Common myeloid progenitor, CD34-positive (primary cell): ENCODE data around the gene MREG.

Source experiments
- CTCF ChIA-PET: fragments of 350-600 bp; sonication (Branson Sonifier 250); formaldehyde crosslinking; loops from one replicate; lab custom pipeline; 2021; ENCODE audit warnings: antibody characterized with exemption; lab: Charles Lee
- POLR2A ChIA-PET: fragments of 350-600 bp; sonication (Branson Sonifier 250); formaldehyde crosslinking; loops from one replicate; lab custom pipeline; 2021; ENCODE audit warnings: antibody characterized with exemption; lab: Charles Lee
- DNase-seq, 3 donors: peaks; one replicate each; pipeline versions ENCODE4 v3.0.0 to v3.0.0-alpha.2; 2013
- H3K27ac ChIP-seq, 2 experiments: 1 replicate in 1 of 2; 2 replicates in 1 of 2; pipeline ENCODE4 v1.7.0; 2013; ENCODE audit warnings: inconsistent platforms in 2 of 2, low read length in 2 of 2, mild to moderate bottlenecking in 2 of 2, low read depth in 1 of 2, moderate library complexity in 1 of 2; ENCODE audit not compliant: severe bottlenecking in 2 of 2, insufficient read depth in 1 of 2, poor library complexity in 1 of 2
- H3K27me3 ChIP-seq, 5 experiments: replicated peaks in 2 of 5; 1 replicate in 3 of 5; 2 replicates in 2 of 5; pipeline versions ENCODE4 v1.6.1 to v1.7.0; 2013; ENCODE audit warnings: low read length in 4 of 5, mild to moderate bottlenecking in 2 of 5, moderate library complexity in 2 of 5, inconsistent platforms in 1 of 5; ENCODE audit not compliant: insufficient read depth in 5 of 5, control insufficient read depth in 4 of 5
- H3K36me3 ChIP-seq, 4 experiments: 1 replicate in 2 of 4; 2 replicates in 2 of 4; pipeline versions ENCODE4 v1.6.1 to v1.7.0; 2013; ENCODE audit warnings: low read length in 3 of 4, control low read depth in 1 of 4, mild to moderate bottlenecking in 1 of 4; ENCODE audit not compliant: control insufficient read depth in 4 of 4, insufficient read depth in 4 of 4
- H3K4me1 ChIP-seq, 4 experiments: 1 replicate in 3 of 4; 2 replicates in 1 of 4; pipeline versions ENCODE4 v1.6.1 to v1.7.1; 2013; ENCODE audit warnings: low read length in 3 of 4, mild to moderate bottlenecking in 3 of 4, control low read depth in 1 of 4, inconsistent platforms in 1 of 4, moderate library complexity in 1 of 4; ENCODE audit not compliant: control insufficient read depth in 4 of 4, insufficient read depth in 4 of 4; ENCODE audit errors: control extremely low read depth in 1 of 4
- H3K4me3 ChIP-seq, 7 experiments: 1 replicate in 4 of 7; 2 replicates in 3 of 7; pipeline versions ENCODE4 v1.5.1 to v1.7.0; 2013; ENCODE audit warnings: mild to moderate bottlenecking in 7 of 7, low read length in 6 of 7, moderate library complexity in 6 of 7, inconsistent platforms in 2 of 7, low read depth in 2 of 7, control low read depth in 1 of 7; ENCODE audit not compliant: insufficient read depth in 4 of 7, control insufficient read depth in 1 of 7; ENCODE audit errors: extremely low read depth in 1 of 7
- H3K9me3 ChIP-seq, 5 experiments: 1 replicate in 4 of 5; 2 replicates in 1 of 5; pipeline versions ENCODE4 v1.6.1 to v1.7.1; 2013; ENCODE audit warnings: low read length in 4 of 5, mild to moderate bottlenecking in 2 of 5, inconsistent platforms in 1 of 5, low read depth in 1 of 5, moderate library complexity in 1 of 5; ENCODE audit not compliant: control insufficient read depth in 4 of 5, insufficient read depth in 2 of 5; ENCODE audit errors: control extremely low read depth in 1 of 5
- WGBS: methylation state at CpG from one replicate; pipeline ENCODE4 v1.1.5; 2013; ENCODE audit not compliant: insufficient coverage; 5-methylcytosine and 5-hydroxymethylcytosine counted together

The MREG gene

DNA sequence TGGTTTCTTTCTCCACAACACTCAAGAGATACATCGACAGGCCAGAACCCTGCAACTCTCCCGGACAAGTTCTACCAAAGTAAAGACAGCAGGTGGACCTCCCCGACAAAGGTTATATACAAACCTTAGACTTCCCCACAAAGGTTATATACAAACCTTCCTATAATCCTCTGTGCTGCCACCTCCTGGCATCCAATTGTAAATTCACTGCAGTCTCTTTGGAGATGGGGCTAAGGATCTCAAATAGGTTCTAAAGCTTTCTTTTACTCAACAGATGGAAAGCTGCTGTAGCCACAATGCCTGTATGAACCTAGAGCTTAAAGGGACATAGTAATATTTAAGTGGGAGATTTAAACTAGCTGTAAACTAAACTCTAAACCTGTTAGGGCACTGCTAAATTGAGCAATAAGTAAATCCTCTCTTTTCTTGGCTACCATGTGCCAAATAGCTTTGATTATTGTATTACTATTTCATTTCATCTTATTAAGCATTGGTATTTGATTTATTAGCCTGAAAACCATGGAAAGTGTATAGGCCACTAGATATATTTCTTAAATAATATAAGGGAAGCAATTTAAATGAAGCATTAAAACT lies 9.8 kb upstream of the MREG start:
- Histone ChIP-seq H3K4me1 (peaks cover 0 to 3% (median 0%) of the 10 kb centered on the region in 4 experiments), H3K9me3 (no peaks in the 10 kb centered on the region), H3K27ac (no peak overlapping the region), H3K27me3 (no peaks in the 10 kb centered on the region), H3K36me3 (no peaks in the 10 kb centered on the region), H3K4me3 (no peak overlapping the region)
- POLR2A ChIA-PET = no interaction called here
- WGBS = 17% methylated on average over 2 of the region's 3 CpGs
- CTCF ChIA-PET = interaction anchor here (0.8 to 12.8 kb wide), 24 partner anchors 11 to 208 kb away, joined by 3 to 184 read pairs (median 4); partner anchors contain the start of genes PECR and TMEM169
- peak; percentile 53 to 74 (median 65) for DNase-seq

DNA sequence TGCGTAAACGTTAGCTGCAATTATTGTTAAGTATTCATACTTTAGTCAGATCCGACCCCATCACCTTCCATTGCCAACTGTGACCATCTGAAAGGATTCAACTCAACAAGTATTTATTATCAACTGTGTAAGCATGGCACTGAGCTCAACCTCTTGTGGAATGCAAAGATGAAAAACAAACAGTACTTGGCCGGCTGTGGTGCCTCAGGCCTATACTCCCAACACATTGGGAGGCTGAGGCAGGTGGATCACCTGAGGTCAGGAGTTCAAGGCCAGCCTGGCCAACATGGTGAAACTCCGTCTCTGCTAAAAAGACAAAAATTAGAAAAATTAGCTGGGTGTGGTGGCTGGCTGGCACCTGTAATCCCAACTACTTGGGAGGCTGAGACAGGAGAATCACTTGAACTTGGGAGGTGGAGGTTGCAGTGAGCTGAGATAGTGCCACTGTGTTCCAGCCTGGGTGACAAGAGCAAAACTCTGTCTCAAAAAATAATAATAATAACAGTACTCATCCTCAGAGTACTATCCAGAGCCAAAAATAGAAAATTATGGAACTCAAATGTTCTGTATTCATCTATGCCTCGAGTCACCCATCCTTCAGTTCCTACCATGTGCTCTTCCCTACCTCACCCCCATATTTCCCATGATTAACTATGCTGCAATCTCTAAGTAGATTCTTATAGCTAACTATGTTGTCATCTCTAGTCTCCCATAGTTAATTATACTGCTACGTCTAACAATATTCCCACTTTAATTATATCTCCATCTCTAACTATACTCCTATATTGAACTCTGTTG lies 8.6 kb upstream of the MREG start:
- H3K9me3 ChIP-seq = no peaks in the 10 kb centered on the region
- H3K27ac ChIP-seq = no peak overlapping the region
- peaks cover 0 to 6% (median 3%) of the 10 kb centered on the region in 4 experiments for H3K4me1 ChIP-seq
- DNase-seq = no peak
- CTCF ChIA-PET = interaction anchor here (0.6 to 12.8 kb wide), 14 partner anchors 10 to 792 kb away, joined by 3 to 184 read pairs (median 4); no protein-coding TSS in a partner anchor
- H3K36me3 ChIP-seq = no peaks in the 10 kb centered on the region
- no peak overlapping the region for H3K4me3 ChIP-seq
- 96% methylated on average over 7 of the region's 7 CpGs for WGBS
- POLR2A ChIA-PET = interaction anchor here (0.6 to 1.0 kb wide), 2 partner anchors 14 to 16 kb away, joined by 3 read pairs; no protein-coding TSS in a partner anchor
- no peaks in the 10 kb centered on the region for H3K27me3 ChIP-seq

DNA sequence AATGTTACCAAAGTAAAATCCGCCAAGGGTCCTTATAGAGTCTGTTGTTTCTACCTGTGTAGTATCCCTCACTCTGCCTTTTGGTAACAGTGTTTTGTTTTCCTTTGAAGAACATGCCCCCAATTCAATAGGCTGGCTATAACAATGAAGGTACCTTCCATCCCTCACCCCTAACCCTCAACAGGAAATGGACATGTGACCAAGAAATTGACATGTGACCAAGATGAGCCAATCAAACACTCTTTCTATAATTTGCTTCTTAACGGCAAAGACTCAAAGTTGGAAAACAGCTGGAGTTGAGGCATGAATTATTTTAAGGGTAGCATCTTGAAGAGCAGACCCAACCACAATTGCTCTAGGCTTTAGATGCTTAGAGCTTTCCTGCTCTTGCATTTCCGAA lies 5.4 kb upstream of the MREG start:
- WGBS = 100% methylated on average over 2 of the region's 3 CpGs
- Histone ChIP-seq H3K4me3 (no peak overlapping the region), H3K27ac (no peak overlapping the region), H3K27me3 (no peaks in the 10 kb centered on the region), H3K4me1 (peaks cover 14 to 33% (median 26%) of the 10 kb centered on the region in 4 experiments), H3K36me3 (no peaks in the 10 kb centered on the region), H3K9me3 (no peaks in the 10 kb centered on the region)
- ChIA-PET CTCF (interaction anchor here (1.4 to 12.8 kb wide), 6 partner anchors 10 to 87 kb away, joined by 3 to 184 read pairs (median 12); no protein-coding TSS in a partner anchor), POLR2A (no interaction called here)
- DNase-seq = no peak

DNA sequence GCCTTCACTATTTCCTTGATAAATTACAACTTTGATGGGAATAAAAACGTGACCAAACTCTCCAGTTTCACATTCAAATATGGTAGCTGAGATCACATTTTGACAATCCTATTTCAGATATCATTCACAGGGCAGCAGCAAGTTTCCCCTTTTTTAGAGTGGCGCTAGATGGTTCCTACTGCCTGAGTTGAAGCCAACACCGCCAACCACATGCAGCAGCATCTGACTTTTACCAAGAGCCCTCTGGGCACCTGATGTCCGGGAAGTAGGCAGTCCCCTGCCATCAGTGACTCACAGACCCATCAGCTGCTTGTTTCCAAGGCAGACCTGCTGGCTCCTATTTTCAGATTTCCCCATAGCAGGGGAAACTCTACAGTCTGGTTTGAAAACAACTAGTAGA lies 4.0 kb upstream of the MREG start:
- Histone ChIP-seq H3K9me3 (no peaks in the 10 kb centered on the region), H3K4me1 (peaks cover 15 to 42% (median 32%) of the 10 kb centered on the region in 4 experiments), H3K27ac (no peak overlapping the region), H3K4me3 (no peak overlapping the region), H3K36me3 (no peaks in the 10 kb centered on the region), H3K27me3 (no peaks in the 10 kb centered on the region)
- peak; percentile 71 to 97 (median 96) for DNase-seq
- ChIA-PET POLR2A (interaction anchor here (1.4 kb wide), 1 partner anchor 11 kb away, joined by 4 read pairs; no protein-coding TSS in a partner anchor), CTCF (interaction anchor here (0.7 to 12.8 kb wide), 11 partner anchors 9 to 76 kb away, joined by 3 to 184 read pairs (median 5); no protein-coding TSS in a partner anchor)
- 78% methylated on average over 3 of the region's 4 CpGs for WGBS

DNA sequence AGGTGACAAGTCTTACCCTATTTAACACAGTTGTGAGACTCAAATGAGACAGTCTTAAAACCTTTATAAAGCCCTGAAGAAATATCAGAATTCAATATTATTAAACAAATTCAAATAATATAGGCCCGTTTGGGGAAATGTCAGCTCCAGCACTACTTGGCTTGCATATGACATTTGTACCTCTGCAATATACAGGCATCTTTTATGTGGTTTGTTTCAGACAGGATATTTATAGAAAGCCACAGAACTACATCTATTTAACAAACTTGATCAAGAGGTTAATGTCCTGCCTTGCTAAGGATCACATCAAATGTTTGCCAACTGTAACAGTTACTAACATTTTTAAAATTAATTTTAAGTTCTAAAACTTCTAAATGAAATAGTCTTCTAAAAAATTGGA lies 3.2 kb upstream of the MREG start:
- CTCF ChIA-PET = interaction anchor here (0.7 to 12.8 kb wide), 14 partner anchors 8 to 75 kb away, joined by 3 to 184 read pairs (median 6); no protein-coding TSS in a partner anchor
- DNase-seq = peak in 2 of 3 donors; percentile 20 to 36
- no peaks in the 10 kb centered on the region for H3K9me3 ChIP-seq

DNA sequence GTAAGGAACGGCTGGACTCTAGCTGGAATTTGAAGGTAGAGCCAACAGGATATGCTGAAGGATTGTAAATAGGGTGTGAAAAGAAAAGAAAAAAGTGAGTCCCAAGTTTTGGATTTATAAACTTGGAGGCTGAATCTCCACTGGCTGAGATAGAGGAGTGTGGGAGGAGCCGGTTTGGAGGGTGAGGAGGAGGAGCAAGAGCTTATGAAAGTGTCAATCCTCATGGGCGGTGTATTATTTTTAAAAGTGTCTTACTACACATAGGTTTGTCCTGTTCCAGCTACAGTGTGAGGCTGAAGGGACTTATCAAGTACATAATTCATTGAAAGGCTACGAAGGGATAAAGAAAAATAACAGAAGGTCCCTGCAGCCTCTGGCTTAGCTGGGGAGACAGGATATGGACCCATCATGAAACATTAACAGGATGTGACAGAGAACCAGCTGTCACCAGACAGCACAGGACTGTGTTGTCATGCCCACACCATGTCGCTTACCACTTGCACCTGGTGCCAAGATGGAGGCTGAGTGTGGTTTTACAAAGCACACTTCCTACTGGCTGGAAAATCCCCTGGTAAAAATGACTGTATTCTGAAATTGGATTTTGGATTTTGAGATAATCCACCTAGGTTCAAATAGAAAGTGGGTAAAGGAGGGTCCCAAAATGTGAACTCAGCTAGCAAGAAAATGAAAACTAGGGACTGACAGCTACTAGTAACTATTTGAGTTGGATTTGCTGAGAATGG lies 2.5 kb upstream of the MREG start:
- no peaks in the 10 kb centered on the region for H3K27me3 ChIP-seq
- H3K4me3 ChIP-seq = peak overlapping the region in 1 of 7 experiments; percentile 5
- DNase-seq = peak; percentile 61 to 95 (median 95)
- H3K36me3 ChIP-seq = no peaks in the 10 kb centered on the region
- peak overlapping the region; percentile 18 to 59 for H3K27ac ChIP-seq
- 60% methylated on average over 5 of the region's 5 CpGs for WGBS
- CTCF ChIA-PET = interaction anchor here (0.7 to 12.8 kb wide), 11 partner anchors 9 to 108 kb away, joined by 3 to 184 read pairs (median 6); no protein-coding TSS in a partner anchor
- POLR2A ChIA-PET = interaction anchor here (1.4 kb wide), 1 partner anchor 10 kb away, joined by 4 read pairs; no protein-coding TSS in a partner anchor
- H3K4me1 ChIP-seq = peaks cover 20 to 51% (median 38%) of the 10 kb centered on the region in 4 experiments
- no peaks in the 10 kb centered on the region for H3K9me3 ChIP-seq

More for the DNA sequence above, 3.2 kb upstream of the MREG start:
- Histone ChIP-seq H3K36me3 (no peaks in the 10 kb centered on the region), H3K4me3 (no peak overlapping the region), H3K4me1 (peaks cover 20 to 49% (median 37%) of the 10 kb centered on the region in 4 experiments), H3K27me3 (no peaks in the 10 kb centered on the region), H3K27ac (peak overlapping the region in 1 of 2 experiments; percentile 59)
- no CpG with 5 or more reads among the region's 1 CpG for WGBS
- POLR2A ChIA-PET = interaction anchor here (1.4 kb wide), 1 partner anchor 11 kb away, joined by 4 read pairs; no protein-coding TSS in a partner anchor
